ENCODE data around the gene SLC5A5. TPM values are rescaled to one million over a fixed set of nuclear protein-coding genes. Genes with fewer than 3 reads are reported as not detected.

The SLC5A5 gene
- polyA plus RNA-seq, 1 of the 3 experiments (the other 2 are of a cell fraction) = 0.02 TPM

DNA sequence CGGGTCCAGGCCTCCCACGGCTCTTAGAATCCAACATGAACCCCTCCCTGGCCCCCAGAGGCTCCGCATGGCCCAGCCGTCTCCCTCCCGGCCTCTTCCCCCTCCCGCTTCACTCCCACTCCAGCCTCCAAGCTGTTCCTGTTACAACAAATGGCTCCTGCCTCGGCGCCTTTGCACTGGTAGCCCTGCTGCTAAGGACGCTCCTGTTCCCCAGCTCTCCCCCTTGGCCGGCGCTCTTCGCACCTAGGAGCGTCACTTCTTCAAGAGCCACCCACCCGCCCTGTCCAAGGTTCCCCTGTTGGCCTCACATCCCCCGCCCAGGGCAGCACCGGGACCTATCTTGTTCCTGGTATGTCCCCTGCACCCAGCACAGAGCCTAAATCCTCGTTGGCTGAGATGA, 70.4 kb downstream of the SLC5A5 start:
- 97% methylated on average over 15 of the region's 17 CpGs for WGBS (ENCODE audit: low lambda C conversion rate)
- POLR2A ChIA-PET = no interaction called here
- no peaks in the 10 kb centered on the region for H3K79me2 ChIP-seq (ENCODE audit: insufficient read depth)
- H3K27me3 ChIP-seq (ENCODE audit: insufficient read depth) = no peaks in the 10 kb centered on the region
- peaks cover 0 to 2% of the 10 kb centered on the region in 2 experiments for H3K36me3 ChIP-seq (replicated peaks in 1 of 2; ENCODE audit: control insufficient read depth in 1 of 2, insufficient read depth in 2 of 2, low read length in 1 of 2)
- peaks cover 2 to 9% of the 10 kb centered on the region in 2 experiments; a peak in 2 of 4 replicates for H3K4me1 ChIP-seq (ENCODE audit: control insufficient read depth in 1 of 2, insufficient read depth in 2 of 2, low read depth in 1 of 2, low read length in 1 of 2)
- H3K27ac ChIP-seq (ENCODE audit: low read depth in 2 of 2, low read length in 1 of 2) = no peak overlapping the region
- H4K20me1 ChIP-seq (ENCODE audit: insufficient read depth) = peaks cover 11% of the 10 kb centered on the region
- CTCF ChIA-PET = interaction anchor here (0.6 to 21.7 kb wide), 6 partner anchors 7 to 137 kb away, joined by 3 to 464 read pairs (median 4); partner anchors contain the start of genes ARRDC2, CCDC124 and KCNN1
- no peak overlapping the region for H3K4me3 ChIP-seq (ENCODE audit: low read depth in 2 of 2, low read length in 1 of 2)
- H3K9me3 ChIP-seq = no peaks in the 10 kb centered on the region
- no peak overlapping the region for H3K4me2 ChIP-seq
- no peaks in the 10 kb centered on the region for H3K9me2 ChIP-seq
- H3F3A ChIP-seq (replicated peaks; ENCODE audit: insufficient read depth) = peaks cover 15% of the 10 kb centered on the region
- DNase-seq = no peak
- no peak overlapping the region for H3K9ac ChIP-seq
- no peak overlapping the region for H2AFZ ChIP-seq (ENCODE audit: low read depth)
- TF ChIP-seq MEF2A (IDR thresholded peaks at IDR 0.05; ENCODE audit: borderline replicate concordance, low read depth) = no peak
- TF ChIP-seq, protein P1, sequence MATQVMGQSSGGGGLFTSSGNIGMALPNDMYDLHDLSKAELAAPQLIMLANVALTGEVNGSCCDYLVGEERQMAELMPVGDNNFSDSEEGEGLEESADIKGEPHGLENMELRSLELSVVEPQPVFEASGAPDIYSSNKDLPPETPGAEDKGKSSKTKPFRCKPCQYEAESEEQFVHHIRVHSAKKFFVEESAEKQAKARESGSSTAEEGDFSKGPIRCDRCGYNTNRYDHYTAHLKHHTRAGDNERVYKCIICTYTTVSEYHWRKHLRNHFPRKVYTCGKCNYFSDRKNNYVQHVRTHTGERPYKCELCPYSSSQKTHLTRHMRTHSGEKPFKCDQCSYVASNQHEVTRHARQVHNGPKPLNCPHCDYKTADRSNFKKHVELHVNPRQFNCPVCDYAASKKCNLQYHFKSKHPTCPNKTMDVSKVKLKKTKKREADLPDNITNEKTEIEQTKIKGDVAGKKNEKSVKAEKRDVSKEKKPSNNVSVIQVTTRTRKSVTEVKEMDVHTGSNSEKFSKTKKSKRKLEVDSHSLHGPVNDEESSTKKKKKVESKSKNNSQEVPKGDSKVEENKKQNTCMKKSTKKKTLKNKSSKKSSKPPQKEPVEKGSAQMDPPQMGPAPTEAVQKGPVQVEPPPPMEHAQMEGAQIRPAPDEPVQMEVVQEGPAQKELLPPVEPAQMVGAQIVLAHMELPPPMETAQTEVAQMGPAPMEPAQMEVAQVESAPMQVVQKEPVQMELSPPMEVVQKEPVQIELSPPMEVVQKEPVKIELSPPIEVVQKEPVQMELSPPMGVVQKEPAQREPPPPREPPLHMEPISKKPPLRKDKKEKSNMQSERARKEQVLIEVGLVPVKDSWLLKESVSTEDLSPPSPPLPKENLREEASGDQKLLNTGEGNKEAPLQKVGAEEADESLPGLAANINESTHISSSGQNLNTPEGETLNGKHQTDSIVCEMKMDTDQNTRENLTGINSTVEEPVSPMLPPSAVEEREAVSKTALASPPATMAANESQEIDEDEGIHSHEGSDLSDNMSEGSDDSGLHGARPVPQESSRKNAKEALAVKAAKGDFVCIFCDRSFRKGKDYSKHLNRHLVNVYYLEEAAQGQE (IDR thresholded peaks at IDR 0.05; ENCODE audit: low read depth, low read length) = no peak
- no peak for TF ChIP-seq MAX (IDR thresholded peaks at IDR 0.05; ENCODE audit: low read depth)
- no peak for TF ChIP-seq TEAD4 (IDR thresholded peaks at IDR 0.05; ENCODE audit: borderline replicate concordance, insufficient read depth)
- TF ChIP-seq RXRA (IDR thresholded peaks at IDR 0.05; ENCODE audit: borderline replicate concordance, low read depth) = no peak
- TF ChIP-seq POLR2AphosphoS5 (IDR thresholded peaks at IDR 0.05; ENCODE audit: low read depth, low read length) = no peak
- TF ChIP-seq MXI1 (IDR thresholded peaks at IDR 0.05; ENCODE audit: low read depth, low read length) = no peak
- TF ChIP-seq EP300 (IDR thresholded peaks at IDR 0.05; ENCODE audit: borderline replicate concordance in 1 of 2, low read depth in 1 of 2, low read length in 1 of 2) = no peak
- TF ChIP-seq, protein P2, sequence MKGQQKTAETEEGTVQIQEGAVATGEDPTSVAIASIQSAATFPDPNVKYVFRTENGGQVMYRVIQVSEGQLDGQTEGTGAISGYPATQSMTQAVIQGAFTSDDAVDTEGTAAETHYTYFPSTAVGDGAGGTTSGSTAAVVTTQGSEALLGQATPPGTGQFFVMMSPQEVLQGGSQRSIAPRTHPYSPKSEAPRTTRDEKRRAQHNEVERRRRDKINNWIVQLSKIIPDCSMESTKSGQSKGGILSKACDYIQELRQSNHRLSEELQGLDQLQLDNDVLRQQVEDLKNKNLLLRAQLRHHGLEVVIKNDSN (IDR thresholded peaks at IDR 0.05; ENCODE audit: borderline replicate concordance, low read depth) = no peak
- TF ChIP-seq SMC3 (IDR thresholded peaks at IDR 0.05; ENCODE audit: low read depth, low read length) = no peak

DNA sequence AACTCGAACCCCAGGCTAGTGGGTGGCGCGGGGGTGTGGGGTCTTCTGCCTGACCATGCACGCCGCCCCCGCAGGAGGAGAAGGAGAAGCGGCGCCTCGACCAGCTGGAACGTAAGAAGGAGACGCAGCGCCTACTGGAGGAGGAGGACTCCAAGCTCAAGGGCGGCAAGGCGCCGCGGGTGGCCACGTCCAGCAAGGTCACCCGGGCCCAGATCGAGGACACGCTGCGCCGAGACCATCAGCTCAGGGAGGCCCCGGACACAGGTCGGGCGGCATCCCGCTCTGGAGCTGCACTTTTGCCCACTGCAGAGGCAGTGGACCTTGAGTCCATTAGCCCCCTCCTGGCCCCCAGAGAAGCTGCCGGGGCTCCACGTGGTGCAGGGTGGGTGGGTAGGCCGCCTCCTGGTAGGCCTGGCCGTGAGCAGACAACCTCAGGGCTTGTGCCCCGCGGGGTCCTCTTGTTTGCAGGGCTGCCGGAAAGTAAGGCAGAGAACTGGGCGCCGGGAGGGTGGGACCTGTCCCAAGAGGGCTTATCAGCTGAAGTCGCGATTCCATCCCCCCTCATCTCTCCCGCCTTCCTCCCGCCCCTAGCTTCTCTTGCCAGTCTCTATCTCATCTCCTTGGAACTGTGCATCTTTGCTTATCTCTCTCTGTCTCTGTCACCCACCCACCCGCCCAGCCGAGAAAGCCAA, 71.0 kb downstream of the SLC5A5 start:
- CTCF ChIA-PET = interaction anchor here (0.5 to 21.7 kb wide), 7 partner anchors 8 to 924 kb away, joined by 3 to 464 read pairs (median 4); partner anchors contain the start of genes ARRDC2, CCDC124 and KCNN1
- no peak overlapping the region for H3K27ac ChIP-seq (ENCODE audit: low read depth in 2 of 2, low read length in 1 of 2)
- no peaks in the 10 kb centered on the region for H3K9me2 ChIP-seq
- no peak overlapping the region for H2AFZ ChIP-seq (ENCODE audit: low read depth)
- POLR2A ChIA-PET = no interaction called here
- 95% methylated on average over 33 of the region's 41 CpGs for WGBS (ENCODE audit: low lambda C conversion rate)
- H3K4me1 ChIP-seq (ENCODE audit: control insufficient read depth in 1 of 2, insufficient read depth in 2 of 2, low read depth in 1 of 2, low read length in 1 of 2) = peaks cover 5 to 11% of the 10 kb centered on the region in 2 experiments; a peak in 2 of 4 replicates
- DNase-seq = no peak
- H3K79me2 ChIP-seq (ENCODE audit: insufficient read depth) = no peaks in the 10 kb centered on the region
- no peak overlapping the region for H3K9ac ChIP-seq
- H3F3A ChIP-seq (replicated peaks; ENCODE audit: insufficient read depth) = peaks cover 18% of the 10 kb centered on the region
- H4K20me1 ChIP-seq (ENCODE audit: insufficient read depth) = peaks cover 10% of the 10 kb centered on the region
- H3K9me3 ChIP-seq = no peaks in the 10 kb centered on the region
- H3K4me3 ChIP-seq (ENCODE audit: low read depth in 2 of 2, low read length in 1 of 2) = no peak overlapping the region
- no peaks in the 10 kb centered on the region for H3K27me3 ChIP-seq (ENCODE audit: insufficient read depth)
- TF ChIP-seq TCF12 (IDR thresholded peaks at IDR 0.05) = no peak
- TF ChIP-seq ZBTB33 (IDR thresholded peaks at IDR 0.05; ENCODE audit: borderline replicate concordance, low read depth) = no peak
- TF ChIP-seq USF2 (IDR thresholded peaks at IDR 0.05; ENCODE audit: borderline replicate concordance, low read depth, low read length) = no peak
- TF ChIP-seq TEAD4 (IDR thresholded peaks at IDR 0.05; ENCODE audit: borderline replicate concordance, insufficient read depth) = no peak
- no peak for TF ChIP-seq GABPA (IDR thresholded peaks at IDR 0.05; ENCODE audit: low read depth)
- TF ChIP-seq YY1 (IDR thresholded peaks at IDR 0.05; ENCODE audit: low read depth) = no peak
- TF ChIP-seq FOSL2 (IDR thresholded peaks at IDR 0.05; ENCODE audit: borderline replicate concordance, low read depth) = no peak
- H3K4me2 ChIP-seq = no peak overlapping the region
- peaks cover 0 to 2% of the 10 kb centered on the region in 2 experiments for H3K36me3 ChIP-seq (replicated peaks in 1 of 2; ENCODE audit: control insufficient read depth in 1 of 2, insufficient read depth in 2 of 2, low read length in 1 of 2)
